ENCODE data around the gene DCDC2. TPM values are rescaled to one million over a fixed set of nuclear protein-coding genes. Genes with fewer than 3 reads are reported as not detected.
"Not testable (repeated sequence)": the region's sequence is repeated elsewhere in the genome, so short reads cannot be mapped to it uniquely, and the experiment has no call there.

Gene DCDC2
- total RNA-seq, 4 donors from 2014 or later: not detected

DNA sequence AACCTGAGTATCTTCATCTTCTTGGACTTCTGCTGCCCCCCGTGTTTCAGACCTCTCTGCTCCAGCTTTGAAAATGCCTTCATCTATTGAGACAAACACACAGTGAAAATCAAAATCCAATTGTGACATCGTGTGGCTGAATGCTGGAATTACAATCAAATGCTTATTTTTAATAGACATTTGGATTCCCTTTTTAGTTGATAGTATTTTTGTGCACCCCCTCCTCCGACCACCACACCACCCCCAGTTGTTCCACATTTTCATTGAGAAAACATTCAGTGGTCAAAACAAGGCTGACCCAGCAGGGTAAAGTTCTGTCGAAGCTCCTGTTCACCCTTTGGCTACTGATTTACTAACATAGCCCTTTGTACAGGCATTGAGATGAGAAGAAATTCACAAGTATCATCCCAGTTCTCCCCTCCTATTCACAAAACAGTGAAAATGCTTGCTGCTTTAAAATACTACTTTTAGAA lies 152.8 kb downstream of the DCDC2 start:
- DNase-seq (ENCODE audit: low spot score in 2 of 2): peak in 1 of 2 donors; percentile 30
- no peak overlapping the region for H3K4me3 ChIP-seq
- 1 to 6% methylated on average over 4 of the region's 4 CpGs for WGBS, 2 donors
- H3K27me3 ChIP-seq: no peaks in the 10 kb centered on the region
- no peaks in the 10 kb centered on the region for H3K36me3 ChIP-seq
- H3K9me3 ChIP-seq: no peaks in the 10 kb centered on the region
- H3K4me1 ChIP-seq: no peaks in the 10 kb centered on the region
- TF ChIP-seq EP300 (IDR thresholded peaks at IDR 0.05): no peak
- no peak for TF ChIP-seq POLR2A (IDR thresholded peaks at IDR 0.05)
- TF ChIP-seq CTCF (IDR thresholded peaks at IDR 0.05): peak; percentile 36 to 64 (median 46)
- no peak overlapping the region for H3K27ac ChIP-seq

DNA sequence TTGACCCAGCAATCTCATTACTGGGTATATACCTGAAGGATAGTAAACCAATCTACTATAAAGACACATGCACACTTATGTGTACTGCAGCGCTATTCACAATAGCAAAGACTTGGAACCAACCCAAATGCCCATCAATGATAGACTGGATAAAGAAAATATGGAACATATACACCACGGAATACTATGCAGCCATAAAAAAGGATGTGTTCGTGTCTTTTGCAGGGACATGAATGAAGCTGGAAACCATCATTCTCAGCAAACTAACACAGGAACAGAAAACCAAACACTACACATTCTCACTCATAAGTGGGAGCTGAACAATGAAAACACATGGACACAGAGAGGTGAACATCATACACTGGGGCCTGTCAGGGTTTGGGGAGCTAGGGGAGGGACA lies 153.7 kb downstream of the DCDC2 start:
- H3K4me3 ChIP-seq; H3K27me3 ChIP-seq; DNase-seq (ENCODE audit: low spot score in 2 of 2); H3K27ac ChIP-seq; H3K9me3 ChIP-seq; H3K36me3 ChIP-seq; H3K4me1 ChIP-seq: not testable (repeated sequence)
- WGBS, 2 donors: 89 to 95% methylated on average over 3 of the region's 3 CpGs

DNA sequence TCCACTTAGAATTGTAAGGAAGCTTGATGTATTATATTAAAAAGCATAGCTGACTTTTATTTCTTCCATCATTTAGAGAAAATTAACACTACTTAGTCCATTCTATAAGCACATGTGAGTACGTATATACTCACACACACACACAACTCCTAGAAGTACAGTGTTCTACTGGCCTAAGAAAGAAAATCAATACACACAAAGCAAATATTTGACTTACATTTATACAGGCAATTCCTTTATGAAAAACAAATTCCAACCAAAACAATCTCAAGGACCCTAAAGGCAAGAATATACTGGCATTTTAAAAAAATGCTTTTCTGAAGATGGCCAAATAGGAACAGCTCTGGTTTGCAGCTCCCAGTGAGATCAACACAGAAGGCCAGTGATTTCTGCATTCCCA lies 160.0 kb downstream of the DCDC2 start:
- no peaks in the 10 kb centered on the region for H3K9me3 ChIP-seq
- H3K27ac ChIP-seq: no peak overlapping the region
- no peaks in the 10 kb centered on the region for H3K36me3 ChIP-seq
- WGBS, 2 donors: 89 to 97% methylated on average over 1 of the region's 1 CpG
- TF ChIP-seq EP300 (IDR thresholded peaks at IDR 0.05): no peak
- no peak for TF ChIP-seq POLR2A (IDR thresholded peaks at IDR 0.05)
- TF ChIP-seq CTCF (IDR thresholded peaks at IDR 0.05): no peak
- no peak for DNase-seq (ENCODE audit: low spot score in 2 of 2)
- no peak overlapping the region for H3K4me3 ChIP-seq
- no peaks in the 10 kb centered on the region for H3K27me3 ChIP-seq
- no peaks in the 10 kb centered on the region for H3K4me1 ChIP-seq

- Histone ChIP-seq H3K9me3 (no peaks in the 10 kb centered on the region), H3K36me3 (no peaks in the 10 kb centered on the region), H3K4me3 (no peak overlapping the region), H3K4me1 (no peaks in the 10 kb centered on the region), H3K27ac (no peak overlapping the region), H3K27me3 (no peaks in the 10 kb centered on the region)
- TF ChIP-seq POLR2A (IDR thresholded peaks at IDR 0.05) (no peak), CTCF (IDR thresholded peaks at IDR 0.05) (no peak), EP300 (IDR thresholded peaks at IDR 0.05) (no peak)
- 88 to 95% methylated on average over 3 of the region's 3 CpGs for WGBS, 2 donors
- DNase-seq (ENCODE audit: low spot score in 2 of 2): no peak
Measured at GRCh38 chr6:24195836-24196597, 161.8 kb downstream of the DCDC2 start.

DNA sequence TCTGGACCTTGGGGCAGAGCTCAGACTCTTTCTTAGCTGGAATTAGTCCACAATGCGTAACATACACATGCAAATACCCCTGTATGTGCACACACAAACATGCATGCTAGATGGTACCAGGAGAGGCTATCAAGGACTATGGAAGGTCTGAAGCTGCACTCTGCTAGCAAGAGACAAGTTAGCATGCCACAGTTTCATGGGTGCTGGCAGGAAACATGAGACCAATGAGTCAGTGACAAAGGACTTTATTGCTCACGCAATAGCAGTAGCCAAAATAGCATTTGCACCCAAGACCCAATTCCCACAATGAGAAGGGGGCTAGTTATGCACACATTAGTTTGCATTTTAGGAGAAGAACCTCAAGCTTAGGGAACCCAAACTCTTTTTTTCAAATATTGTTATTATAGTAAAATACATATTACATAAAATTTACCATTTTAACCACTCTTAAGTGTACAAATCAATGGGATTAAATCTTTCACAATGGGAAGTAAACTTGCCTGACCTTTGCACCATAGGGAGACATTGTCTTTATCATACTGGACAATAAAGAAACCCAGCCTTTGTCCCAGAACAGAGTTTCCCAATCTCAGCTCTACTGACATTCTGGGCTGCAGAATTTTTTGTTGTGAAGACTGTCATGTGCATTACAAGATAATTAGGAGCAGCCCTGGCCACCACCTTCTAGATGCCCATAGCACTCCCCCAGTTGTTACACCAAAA lies 162.7 kb downstream of the DCDC2 start:
- Histone ChIP-seq H3K4me1 (no peaks in the 10 kb centered on the region), H3K27me3 (no peaks in the 10 kb centered on the region), H3K36me3 (no peaks in the 10 kb centered on the region), H3K9me3 (no peaks in the 10 kb centered on the region), H3K4me3 (no peak overlapping the region), H3K27ac (no peak overlapping the region)
- 93 to 94% methylated on average over 2 of the region's 2 CpGs for WGBS, 2 donors
- DNase-seq (ENCODE audit: low spot score in 2 of 2): no peak
- no peak for TF ChIP-seq EP300 (IDR thresholded peaks at IDR 0.05)
- no peak for TF ChIP-seq CTCF (IDR thresholded peaks at IDR 0.05)
- TF ChIP-seq POLR2A (IDR thresholded peaks at IDR 0.05): no peak

All from tibial nerve (tissue), 4 donors.